K562 (cell line): ENCODE measurements around the gene MTHFSD. TPM values are rescaled to one million over a fixed set of nuclear protein-coding genes. Genes with fewer than 3 reads are reported as not detected.

ENCODE experiments used
- ATAC-seq: fragments of 200-7000 bp; cut with Tn5 transposase; 3 replicates; pipeline ENCODE4 v1.9.1; 2020; ENCODE audit warnings: moderate library complexity
- BruUV-seq: library from RNA; stranded (reverse); fragments of 400-500 nt; replicated peaks from 2 replicates; lab custom pipeline; 2021; lab: Mats Ljungman, UMichigan
- CTCF ChIA-PET: fragments of 300-600 bp; formaldehyde crosslinking; extraction: SDS; loops from one replicate; lab custom pipeline; 2021; ENCODE audit warnings: low intra/inter-chr PET ratio; lab: Yijun Ruan, JAX
- POLR2A ChIA-PET: fragments of 300-600, 350-650 bp; sonication (Branson Sonifier 250); formaldehyde crosslinking; extraction: SDS; loops from one replicate; lab custom pipeline; 2021; ENCODE audit warnings: antibody characterized with exemption, inconsistent platforms; lab: Yijun Ruan, JAX
- DNase-seq, 4 experiments: peaks; one replicate each; pipeline versions ENCODE4 v3.0.0 to v3.0.0-alpha.2; 2011 to 2018; ENCODE audit warnings: low spot score in 3 of 4, mixed read lengths in 3 of 4; ENCODE audit errors: extremely low read depth in 1 of 4
- FAIRE-seq: peaks from 2 replicates; lab custom pipeline; 2011; peaks lifted over from hg19 to GRCh38; lab: Jason Lieb, UNC
- H2AFZ ChIP-seq: 2 replicates; pipeline ENCODE4 v1.6.0; 2011; ENCODE audit warnings: low read depth, low read length, control low read depth, inconsistent platforms
- H3K27ac ChIP-seq: fragments of 200-600 bp; 3 replicates; pipeline ENCODE4 v1.8.0; 2011; ENCODE audit warnings: low read depth, mild to moderate bottlenecking, control low read depth, inconsistent platforms, low read length, moderate library complexity, mixed read lengths; ENCODE audit errors: extremely low read depth
- H3K27me3 ChIP-seq, 2 experiments: fragments of 300-600 bp in 1 of 2; 2 replicates in 1 of 2; 3 replicates in 1 of 2; pipeline versions ENCODE4 v1.6.0 to v1.8.0; 2011; ENCODE audit warnings: inconsistent platforms in 2 of 2, low read length in 2 of 2, mild to moderate bottlenecking in 1 of 2, mixed read lengths in 1 of 2, moderate library complexity in 1 of 2; ENCODE audit not compliant: control insufficient read depth in 2 of 2, insufficient read depth in 2 of 2
- H3K36me3 ChIP-seq: fragments of 300-600 bp; 3 replicates; pipeline ENCODE4 v1.8.0; 2011; ENCODE audit warnings: mild to moderate bottlenecking, low read length, inconsistent platforms; ENCODE audit not compliant: control insufficient read depth, insufficient read depth
- H3K4me1 ChIP-seq, 2 experiments: fragments of 200-600 bp in 1 of 2; replicated peaks in 1 of 2; 2 replicates in 1 of 2; 3 replicates in 1 of 2; pipeline versions ENCODE4 v1.5.1 to v1.8.0; 2011; ENCODE audit warnings: inconsistent platforms in 2 of 2, low read length in 2 of 2, mild to moderate bottlenecking in 1 of 2, mixed read lengths in 1 of 2, moderate library complexity in 1 of 2; ENCODE audit not compliant: control insufficient read depth in 2 of 2, insufficient read depth in 2 of 2
- H3K4me2 ChIP-seq: 2 replicates; pipeline ENCODE4 v1.6.1; 2011; ENCODE audit warnings: low read length, control low read depth, inconsistent platforms, mixed read lengths; ENCODE audit not compliant: insufficient read depth
- H3K4me3 ChIP-seq: fragments of 200-600 bp; sonication (generic), shearing (Covaris generic); 2 replicates; pipeline ENCODE4 v1.5.1; 2016; ENCODE audit warnings: control low read depth, inconsistent platforms
- H3K79me2 ChIP-seq: fragments of 200-600 bp; 3 replicates; pipeline ENCODE4 v1.8.0; 2011; ENCODE audit warnings: low read length, inconsistent platforms; ENCODE audit not compliant: control insufficient read depth, insufficient read depth
- H3K9ac ChIP-seq, 2 experiments: 2 replicates each; pipeline versions ENCODE4 v1.6.0 to v1.6.1; 2011; ENCODE audit warnings: low read depth in 2 of 2, low read length in 2 of 2, control low read depth in 1 of 2, inconsistent platforms in 1 of 2, mild to moderate bottlenecking in 1 of 2, mixed read lengths in 1 of 2; ENCODE audit not compliant: insufficient read depth in 1 of 2
- H3K9me1 ChIP-seq: one replicate; pipeline ENCODE4 v1.6.0; 2011; ENCODE audit warnings: inconsistent platforms, mild to moderate bottlenecking, low read length, moderate library complexity; ENCODE audit not compliant: control insufficient read depth, insufficient read depth
- H3K9me3 ChIP-seq: replicated peaks from 2 replicates; pipeline ENCODE4 v1.5.1; 2011; ENCODE audit warnings: low read depth, low read length, inconsistent platforms; ENCODE audit not compliant: control insufficient read depth, insufficient read depth
- H4K20me1 ChIP-seq: replicated peaks from 2 replicates; pipeline ENCODE4 v1.6.1; 2011; ENCODE audit warnings: low read length, inconsistent platforms, mixed read lengths; ENCODE audit not compliant: control insufficient read depth, insufficient read depth
- CBX1 ChIP-seq: sonication (generic); IDR thresholded peaks from 2 replicates; pipeline ENCODE4 v1.6.1; 2016; ENCODE audit warnings: antibody characterized with exemption, low read depth, mild to moderate bottlenecking
- CHCHD3 ChIP-seq: fragments of 250-450 bp; sonication (Bioruptor Pico); IDR thresholded peaks from 2 replicates; pipeline ENCODE4 v2.1.2; 2022; ENCODE audit warnings: mild to moderate bottlenecking
- FOXA3 ChIP-seq, 2 experiments: fragments of 450-650 bp in 1 of 2; sonication (generic) in 1 of 2; formaldehyde crosslinking; IDR thresholded peaks in 1 of 2; conservative IDR thresholded peaks in 1 of 2; 2 replicates each; pipeline versions ENCODE4 v1.4.0 to v1.8.0; 2020 to 2022; ENCODE audit warnings: mild to moderate bottlenecking in 2 of 2, missing genetic modification reagents in 1 of 2
- KLF1 ChIP-seq: fragments of 450-650 bp; IDR thresholded peaks from 2 replicates; pipeline ENCODE4 v1.6.1; 2016; ENCODE audit warnings: missing genetic modification characterization, missing compliant biosample characterization
- NELFE ChIP-seq: IDR thresholded peaks from 2 replicates; pipeline ENCODE4 v1.6.1; 2011; ENCODE audit warnings: mild to moderate bottlenecking; ENCODE audit not compliant: insufficient read depth, insufficient read length
- PHF21A ChIP-seq: fragments of 450-650 bp; IDR thresholded peaks from 2 replicates; pipeline ENCODE4 v1.6.1; 2017; ENCODE audit warnings: low read depth, borderline replicate concordance
- SNAPC5 ChIP-seq: fragments of 250-450 bp; sonication (Bioruptor Pico); IDR thresholded peaks from 2 replicates; pipeline ENCODE4 v1.8.0; 2021; ENCODE audit warnings: moderate library complexity, mild to moderate bottlenecking, inconsistent platforms
- STAT5A ChIP-seq: IDR thresholded peaks from 2 replicates; pipeline ENCODE4 v1.6.1; 2012; ENCODE audit warnings: low read length, inconsistent platforms, borderline replicate concordance
- TEAD2 ChIP-seq: fragments of 450-650 bp; IDR thresholded peaks from 2 replicates; pipeline ENCODE4 v1.6.1; 2016; ENCODE audit warnings: missing genetic modification characterization, control low read depth, missing compliant biosample characterization
- WHSC1 ChIP-seq: IDR thresholded peaks from one replicate; pipeline ENCODE4 v1.6.1; 2012; ENCODE audit warnings: low read length, control low read depth, inconsistent platforms
- ZNF146 ChIP-seq: IDR thresholded peaks from one replicate; pipeline ENCODE4 v1.6.1; 2018; ENCODE audit warnings: missing compliant biosample characterization; ENCODE audit not compliant: unreplicated experiment
- ZNF232 ChIP-seq: sonication (generic); formaldehyde crosslinking; IDR thresholded peaks from 2 replicates; pipeline ENCODE4 v1.8.0; 2022; ENCODE audit warnings: mild to moderate bottlenecking, missing genetic modification reagents
- ZNF57 ChIP-seq: fragments of 450-650 bp; formaldehyde crosslinking; IDR thresholded peaks from 2 replicates; pipeline ENCODE4 v1.4.0; 2020; ENCODE audit warnings: mild to moderate bottlenecking, moderate library complexity
- ZNF584 ChIP-seq: fragments of 200-800 bp; sonication (Bioruptor generic); IDR thresholded peaks from 2 replicates; pipeline ENCODE4 v1.6.1; 2016; ENCODE audit warnings: low read depth, mild to moderate bottlenecking, missing genetic modification characterization, missing compliant biosample characterization
- ZNF778 ChIP-seq: fragments of 450-650 bp; formaldehyde crosslinking; IDR thresholded peaks from 2 replicates; pipeline ENCODE4 v1.4.0; 2020; ENCODE audit warnings: mild to moderate bottlenecking, moderate library complexity
- WGBS: fragments of 100-300 bp; shearing (Covaris generic); methylation state at CpG from one replicate; pipeline ENCODE4 v1.1.6; 2016; ENCODE audit warnings: low coverage, mixed read lengths; ENCODE audit not compliant: insufficient coverage; ENCODE audit errors: missing lambda C conversion rate; 5-methylcytosine and 5-hydroxymethylcytosine counted together
- in situ Hi-C: fragments of 300-500 bp; cut with MboI; formaldehyde crosslinking; loops from 4 replicates; pipeline ENCODE4 v1.15.0; 2018; ENCODE audit warnings: inconsistent platforms, mixed read lengths
- intact Hi-C: fragments of 100-400 bp; cut with micrococcal nuclease; formaldehyde crosslinking; loops from 2 replicates; pipeline ENCODE4 v1.14.2; 2022
- polyA plus RNA-seq, 8 experiments: library from polyadenylated mRNA; depleted of rRNA in 4 of 8; stranded (reverse) in 5 of 8; unstranded in 3 of 8; fragments of >200 nt; fragmentation: Nextera tagmentation in 2 of 8; fragmentation: Illumina TruSeq in 1 of 8; extraction: Ambion mirVana in 2 of 8; extraction: Trizol in 1 of 8; gene quantifications; 2 replicates each; pipeline versions ENCODE4 v1.2.1 to v1.2.3, GENCODE V29; 2011 to 2014; ENCODE audit warnings: inconsistent platforms in 1 of 8, missing spikeins in 1 of 8
- total RNA-seq, 7 experiments: library from RNA; depleted of rRNA in 6 of 7; stranded (reverse); fragments of >200 nt in 6 of 7; fragmentation: Illumina TruSeq in 2 of 7; extraction: Trizol in 2 of 7; gene quantifications; 2 replicates each; pipeline versions ENCODE4 v1.2.1 to v1.2.3, GENCODE V29; 2011 to 2021; ENCODE audit warnings: low replicate concordance in 1 of 7

MTHFSD gene
- total and polyA plus RNA-seq, 9 of the 15 experiments (the other 6 are each of a cell fraction or from before 2014, with no cell fraction given), result 3.2 to 20.2 (median 12.0) TPM

GRCh38 chr16:86566966-86567700, 12.1 kb upstream of the MTHFSD start:
- WGBS, result 65% methylated on average over 29 of the region's 88 CpGs
- Histone ChIP-seq H3K9ac (no peak overlapping the region), H3K9me1 (no peaks in the 10 kb centered on the region), H3K79me2 (no peaks in the 10 kb centered on the region), H4K20me1 (peaks cover 4% of the 10 kb centered on the region; the same call in 1 of the 2 replicates), H3K4me3 (no peak overlapping the region), H2AFZ (no peak overlapping the region), H3K36me3 (no peaks in the 10 kb centered on the region), H3K4me2 (no peak overlapping the region), H3K27me3 (peaks cover 32 to 46% of the 10 kb centered on the region in 2 experiments), H3K9me3 (no peaks in the 10 kb centered on the region), H3K27ac (no peak overlapping the region), H3K4me1 (peaks cover 0 to 8% of the 10 kb centered on the region in 2 experiments; a peak in 1 of 5 replicates)
- in situ Hi-C loops, result loop anchor here (5.0 to 25.0 kb wide), 3 partner anchors 490 to 1070 kb away; no protein-coding TSS in a partner anchor
- ChIA-PET POLR2A (no interaction called here), CTCF (no interaction called here)
- intact Hi-C loops, result loop anchor here (10.0 kb wide), 1 partner anchor 628 kb away; no protein-coding TSS in a partner anchor
- no TSS peak for BruUV-seq
- no peak for DNase-seq
- no peak for FAIRE-seq
- no peak for ATAC-seq
- TF ChIP-seq CHCHD3 (no peak), STAT5A (no peak), NELFE (no peak), ZNF778 (no peak), ZNF232 (CRISPR knock-in tag) (no peak), PHF21A (no peak), KLF1 (no peak), SNAPC5 (CRISPR knock-in tag) (no peak), ZNF584 (CRISPR knock-in tag) (no peak), FOXA3 (CRISPR knock-in tag; conservative IDR thresholded peaks at IDR 0.05 in 1 of 2, IDR thresholded peaks at IDR 0.05 in 1 of 2) (no peak), ZNF146 (CRISPR knock-in tag) (no peak), CBX1 (no peak), WHSC1 (no peak), ZNF57 (CRISPR knock-in tag) (no peak), TEAD2 (tag) (no peak)
